T-helper 9 cell (primary cell): ENCODE results near the gene PRKCZ.

Experiments
- DNase-seq: peaks from one replicate; pipeline ENCODE4 v3.0.0-alpha.2; 2020
- total RNA-seq, 2 donors: gene quantifications; one replicate each; lab custom pipeline; 2026; lab: John Stamatoyannopoulos, UW

Gene PRKCZ
- 28.0 to 32.2 reads per million in 2 donors for total RNA-seq

DNA sequence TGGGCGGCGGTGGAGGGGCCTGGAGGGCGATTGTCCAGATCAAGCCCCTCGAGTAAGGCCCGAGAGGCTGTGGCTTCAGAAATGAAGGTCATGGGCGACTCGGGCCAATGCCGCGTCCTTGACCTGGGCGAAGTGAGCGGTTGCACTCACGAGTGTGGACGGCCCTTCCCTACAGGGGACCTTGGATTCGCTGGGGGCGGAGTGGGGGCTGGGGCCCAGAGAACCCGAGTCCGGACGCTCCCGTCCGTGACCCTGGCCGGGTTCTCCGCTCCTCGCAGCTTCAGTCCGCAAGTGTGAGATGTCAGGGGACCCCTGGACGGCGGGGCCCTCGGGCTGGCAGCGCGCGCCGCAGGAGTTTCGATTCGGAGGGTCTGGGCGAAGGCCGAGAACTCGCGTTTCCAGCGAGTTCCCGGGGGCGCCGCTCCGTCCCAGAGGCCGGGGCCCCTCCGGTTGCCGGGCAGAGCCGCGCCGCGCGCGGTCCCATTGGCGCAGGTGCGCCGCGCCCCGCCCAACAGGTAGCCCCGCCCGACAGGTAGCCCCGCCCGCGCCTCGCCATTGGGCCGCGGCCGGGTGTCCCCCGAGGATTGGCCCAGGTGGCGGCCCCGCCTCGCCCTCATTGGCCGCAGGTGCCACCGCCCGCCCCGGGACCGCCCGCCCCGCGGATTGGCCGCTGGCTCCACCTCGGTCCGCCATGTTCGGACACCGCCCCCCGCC is at the start of gene PRKCZ:
Gene PRKCZ (plus strand): TSS at position 694 of the 714 bp plus-strand sequence. CDS start 220 bp downstream, outside the sequence.
- peak; percentile 92 for DNase-seq

- no peak for DNase-seq
Observed at GRCh38 chr1:2000432-2000831, 49.8 kb upstream of the PRKCZ start.

DNA sequence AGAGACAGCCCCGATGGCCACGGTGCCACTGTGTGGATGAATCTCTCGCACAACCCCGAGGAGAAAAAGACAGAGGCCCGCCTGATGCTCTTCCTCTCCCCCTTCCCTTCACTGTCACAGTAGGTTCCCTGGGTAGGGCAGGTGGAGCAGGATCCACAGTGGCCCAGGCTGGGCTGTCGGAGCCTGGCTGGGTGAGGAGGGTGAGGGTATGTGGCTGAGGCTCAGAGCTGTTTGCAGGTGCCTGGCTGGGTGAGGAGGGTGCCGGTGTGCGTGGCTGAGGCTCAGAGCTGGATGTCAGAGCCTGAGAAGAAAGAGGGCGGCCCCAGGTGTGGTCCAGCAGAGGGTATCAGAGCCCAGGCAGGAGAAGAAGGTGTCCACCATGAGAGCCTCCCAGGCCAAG is 49.4 kb upstream of the PRKCZ start:
- no peak for DNase-seq

GRCh38 chr1:2001773-2002411 is 48.3 kb upstream of the PRKCZ start:
- DNase-seq: no peak

DNA sequence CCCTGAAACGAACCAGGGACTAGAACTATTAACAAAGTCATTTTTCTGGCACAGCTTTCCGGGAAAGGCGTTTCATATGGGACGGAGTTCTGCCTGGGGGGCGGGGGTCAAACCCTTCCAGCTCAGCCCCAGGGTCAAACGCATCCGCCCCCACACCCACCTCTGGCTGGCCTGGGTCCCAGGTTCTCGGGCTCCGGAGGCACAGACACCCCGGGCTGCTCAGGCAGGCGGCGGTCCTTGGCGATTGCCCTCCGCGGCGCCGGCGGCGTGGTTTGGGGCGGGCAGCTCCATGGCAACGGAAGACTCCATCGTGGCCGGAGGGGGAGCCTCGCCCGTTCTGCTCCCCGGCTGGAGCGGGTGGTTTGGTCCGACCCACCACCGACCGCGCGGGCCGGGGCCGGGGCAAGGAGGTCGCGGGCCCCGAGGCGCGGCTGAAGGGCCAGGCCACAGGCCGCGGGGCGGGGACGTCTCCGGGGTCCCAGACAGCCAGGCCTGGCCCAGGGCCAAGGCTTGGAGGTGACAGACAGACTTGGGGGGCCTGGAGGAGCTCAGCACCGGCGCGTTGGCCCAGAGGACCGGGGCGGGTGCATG is 46.6 kb upstream of the PRKCZ start, which contains the start of gene CFAP74:
Gene CFAP74 (minus strand): TSS at position 246 of the 591 bp plus-strand sequence. CDS start 12,830 bp downstream, outside the sequence.
- DNase-seq: no peak

DNA sequence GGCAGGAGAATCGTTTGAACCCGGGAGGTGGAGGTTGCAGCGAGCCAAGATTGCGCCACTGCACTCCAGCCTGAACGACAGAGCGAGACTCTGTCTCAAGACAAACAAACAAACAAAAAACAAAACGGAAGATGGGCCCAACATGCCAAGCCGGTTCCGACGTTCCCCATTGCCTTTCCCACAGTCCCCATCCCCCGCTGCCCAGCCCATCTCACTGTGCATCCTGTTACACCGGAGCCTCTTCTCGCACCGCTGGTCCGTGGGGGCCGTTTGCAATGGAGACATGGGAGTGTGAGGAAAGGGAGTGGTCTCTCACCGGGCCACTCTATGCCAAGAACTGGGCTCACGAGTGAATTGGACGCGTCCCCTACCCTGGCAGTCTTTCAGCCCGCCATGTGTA is 45.4 kb upstream of the PRKCZ start:
- no peak for DNase-seq

DNA sequence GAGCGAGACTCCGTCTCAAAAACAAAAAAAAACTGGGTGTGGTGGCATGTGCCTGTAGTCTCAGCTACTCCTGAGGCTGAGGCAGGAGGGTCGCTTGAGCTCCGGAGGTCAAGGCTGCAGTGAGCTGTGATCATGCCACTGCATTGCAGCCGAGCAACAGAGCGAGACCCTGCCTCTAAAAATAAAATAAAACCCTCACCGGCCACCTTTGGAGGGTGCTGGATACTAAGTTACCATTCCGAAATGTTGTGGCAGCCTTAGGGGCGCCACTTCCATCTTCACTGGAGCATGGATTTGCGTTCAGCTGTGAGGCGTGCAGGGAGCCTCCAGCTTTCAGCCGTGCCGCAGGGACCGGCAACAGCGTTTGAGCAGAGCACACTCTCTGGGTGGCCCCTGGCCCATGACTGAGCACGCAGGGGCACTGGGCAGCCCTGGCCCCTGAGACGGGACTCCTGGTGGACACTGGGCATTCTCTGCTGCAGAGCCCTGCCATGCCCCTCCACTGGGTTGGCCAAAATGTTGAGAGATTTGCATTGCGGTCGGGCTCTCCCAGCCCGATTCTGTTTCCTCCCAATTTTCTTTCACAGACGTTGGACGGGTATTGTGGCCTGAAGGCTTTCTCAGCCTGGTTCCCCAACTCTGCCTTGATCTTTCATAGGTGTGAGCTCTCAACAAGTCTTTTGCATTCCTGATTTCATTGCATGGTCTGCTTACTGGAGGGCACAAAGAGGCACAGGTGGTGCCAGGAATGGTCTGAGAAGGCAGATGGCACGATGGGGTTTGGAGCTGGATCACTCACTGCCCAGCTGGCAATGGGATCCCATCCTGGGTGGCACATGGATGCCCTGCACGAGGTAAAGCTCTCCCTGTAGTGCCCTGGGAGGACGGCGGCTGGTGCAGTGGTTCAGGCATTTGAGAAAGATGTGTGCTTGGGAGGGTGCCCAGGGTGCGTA is 40.8 kb upstream of the PRKCZ start:
- DNase-seq: no peak

DNA sequence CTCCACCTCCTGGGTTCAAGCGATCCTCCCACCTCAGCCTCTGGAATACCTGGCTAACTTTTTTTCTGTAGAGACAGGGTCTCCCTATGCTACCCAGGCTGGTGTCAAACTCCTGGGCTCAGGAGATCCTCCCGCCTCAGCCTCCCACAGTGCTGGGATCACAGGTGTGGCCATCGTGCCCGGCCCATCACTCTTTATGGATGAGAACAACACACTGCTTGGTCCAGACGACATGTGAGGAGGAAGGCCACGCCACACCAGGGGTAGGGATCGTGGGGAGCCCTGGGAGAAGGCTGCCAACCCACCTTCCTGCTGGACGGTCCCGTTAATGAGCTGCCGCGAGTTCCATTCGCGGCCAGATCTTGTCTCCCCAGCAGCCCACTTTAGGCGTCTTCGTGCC is 36.0 kb upstream of the PRKCZ start:
- no peak for DNase-seq

- DNase-seq: no peak
Observed at GRCh38 chr1:2014741-2015735, 35.2 kb upstream of the PRKCZ start.

GRCh38 chr1:2016123-2016522 is 34.1 kb upstream of the PRKCZ start:
- DNase-seq: no peak

- DNase-seq: no peak
Observed at GRCh38 chr1:2018217-2019171, 31.7 kb upstream of the PRKCZ start.

DNA sequence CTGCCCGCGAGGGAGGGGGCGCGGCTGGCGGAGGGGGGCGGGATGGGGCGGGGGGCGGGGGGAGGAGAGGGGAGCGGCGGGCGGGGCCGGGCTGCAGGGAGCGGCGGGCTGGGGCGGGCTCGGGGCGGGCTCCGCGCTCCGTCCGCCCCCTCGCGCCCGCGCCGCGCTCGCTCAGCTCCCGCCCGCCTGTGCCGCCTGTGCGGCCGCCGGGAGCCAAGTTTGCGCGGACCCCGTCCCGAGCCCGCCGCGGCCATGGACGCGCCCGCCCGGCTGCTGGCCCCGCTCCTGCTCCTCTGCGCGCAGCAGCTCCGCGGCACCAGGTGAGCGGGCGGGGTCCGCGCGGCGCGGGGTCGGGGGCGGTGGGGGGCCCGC is 31.1 kb upstream of the PRKCZ start, which contains the start of gene GABRD:
Gene GABRD (plus strand): TSS at position 174 of the 372 bp plus-strand sequence. CDS start 79 bp downstream, at position 253.
- DNase-seq: no peak

DNA sequence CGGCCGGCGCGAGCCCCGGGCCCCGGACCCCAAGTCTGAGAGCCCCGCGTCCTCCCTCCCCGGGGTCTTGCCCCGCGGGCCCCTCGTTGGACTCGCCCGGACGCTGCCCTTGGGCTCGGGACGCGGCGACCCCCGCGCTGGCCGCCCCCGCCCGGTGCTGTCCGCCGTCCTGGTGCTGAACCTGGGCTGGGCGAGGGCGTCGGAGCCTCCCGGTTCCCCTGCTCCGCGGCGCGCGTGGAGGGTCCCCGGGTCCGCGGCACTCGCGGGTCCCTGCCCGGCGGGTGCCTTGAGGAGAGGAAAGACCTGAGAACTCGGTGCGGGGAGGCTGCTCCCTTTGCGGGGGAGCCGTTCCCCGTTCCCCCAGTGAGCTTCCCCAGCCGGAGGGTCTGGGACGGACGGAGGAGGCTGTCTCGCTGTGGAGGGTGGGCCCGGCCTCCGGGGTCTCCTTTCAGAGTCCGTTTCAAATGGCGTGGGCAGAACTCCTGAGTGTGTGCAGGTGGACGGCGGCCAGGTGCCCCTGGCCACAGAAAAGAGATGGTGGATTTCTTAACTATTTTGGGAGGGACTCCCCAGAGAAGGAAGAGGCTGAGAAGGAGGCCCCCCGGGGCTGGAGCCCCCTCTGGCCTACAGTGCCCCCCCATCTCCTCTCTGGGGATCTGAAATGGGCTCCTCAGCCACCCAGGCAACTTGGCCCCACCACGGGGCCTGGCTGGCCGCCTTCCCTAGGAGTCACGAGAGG is 30.5 kb upstream of the PRKCZ start:
- no peak for DNase-seq

GRCh38 chr1:2020310-2020655 is 29.9 kb upstream of the PRKCZ start:
- DNase-seq: no peak

DNA sequence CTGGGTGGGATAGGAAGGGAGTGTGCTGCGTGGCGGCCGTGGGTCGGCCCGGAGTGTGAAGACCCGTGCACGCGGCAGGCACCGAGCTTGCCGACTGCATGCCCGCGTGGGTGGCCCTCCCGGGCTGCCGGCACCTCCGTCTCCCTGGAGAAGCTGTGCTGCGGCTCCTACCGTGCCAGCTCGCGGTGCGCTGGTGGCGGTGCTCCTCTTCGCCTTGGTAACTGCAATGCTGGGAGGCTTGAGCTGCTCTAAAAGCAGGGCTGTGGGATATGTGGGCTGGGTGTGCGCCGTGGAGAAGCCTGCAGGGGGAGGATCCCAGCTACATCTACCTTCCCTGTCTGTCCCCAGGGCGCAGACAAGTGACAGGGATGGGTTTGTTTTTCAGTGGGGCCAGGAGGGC is 28.7 kb upstream of the PRKCZ start:
- DNase-seq: no peak

- DNase-seq: no peak
Observed at GRCh38 chr1:2022063-2022770, 28.0 kb upstream of the PRKCZ start.

- DNase-seq: no peak
Observed at GRCh38 chr1:2023187-2023586, 27.0 kb upstream of the PRKCZ start.

- no peak for DNase-seq
Observed at GRCh38 chr1:2024451-2024850, 25.8 kb upstream of the PRKCZ start.

GRCh38 chr1:2024887-2025286 is 25.3 kb upstream of the PRKCZ start:
- no peak for DNase-seq
